GM19238 (cell line): Measurements from ENCODE around the gene TRPC3.

Experiments used
- DNase-seq: peaks from one replicate; pipeline ENCODE4 v3.0.0; 2011; ENCODE audit warnings: low spot score; ENCODE audit not compliant: insufficient read length

TRPC3 gene

DNA sequence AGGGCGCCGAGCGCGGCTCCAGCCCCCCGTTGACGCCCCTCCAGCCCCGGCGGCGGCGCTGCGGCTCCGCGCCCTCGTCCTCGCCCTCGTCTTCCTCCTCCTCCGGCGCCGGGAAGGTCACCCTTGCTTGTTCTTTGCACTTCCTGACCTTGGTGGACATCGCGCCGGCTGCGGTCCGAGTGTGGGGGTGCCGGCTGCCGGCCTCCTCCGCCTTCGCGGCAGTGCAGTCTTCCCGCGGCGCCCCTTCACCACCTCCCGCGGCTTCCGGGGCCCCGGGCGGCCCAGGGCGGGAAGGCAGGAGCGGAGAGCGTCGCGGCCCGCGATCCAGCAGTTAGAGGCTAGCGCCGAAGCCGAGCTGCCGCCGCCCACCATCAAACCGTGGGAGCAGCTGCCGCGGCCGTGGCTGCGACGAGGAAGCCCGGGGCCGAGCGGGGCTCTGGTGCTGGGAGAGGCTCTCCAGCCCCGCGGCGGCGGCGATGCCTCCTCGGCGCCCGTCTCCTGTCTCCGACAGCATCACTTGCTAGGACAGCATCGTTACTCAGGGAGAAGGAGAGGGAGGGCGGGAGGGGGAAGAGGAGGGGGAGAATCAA, at the start of gene TRPC3:
TSS of gene TRPC3 (minus strand) at position 540 of the 590 bp plus-strand sequence. CDS start at position 160, 380 bp downstream.
- DNase-seq: peak; percentile 24

- no peak for DNase-seq
These were observed 49.0 kb upstream of the TRPC3 start for GRCh38 chr4:122000849-122001248.

DNA sequence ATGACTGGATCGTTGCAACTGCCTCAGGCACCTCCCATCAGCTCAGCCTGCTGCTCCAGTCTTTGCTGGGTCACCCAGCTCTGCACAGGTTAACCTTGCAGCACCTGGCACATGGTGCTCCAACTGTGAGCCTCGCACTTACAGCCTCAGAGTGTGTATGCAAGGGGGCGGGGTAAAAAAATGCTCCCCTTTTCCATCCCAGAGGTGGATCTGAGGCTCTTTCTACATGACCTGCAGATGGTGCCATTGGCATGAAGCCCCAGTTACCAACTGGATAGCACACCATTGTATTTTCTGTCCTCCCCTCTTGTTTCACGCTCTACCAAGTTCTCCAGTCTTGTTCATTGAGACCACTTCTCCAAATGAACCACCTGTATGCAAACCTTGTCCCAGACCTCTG, 46.2 kb upstream of the TRPC3 start:
- no peak for DNase-seq

GRCh38 chr4:121995790-121996537, 44.1 kb upstream of the TRPC3 start:
- DNase-seq: no peak

- DNase-seq: no peak
These were observed 40.1 kb upstream of the TRPC3 start for GRCh38 chr4:121991968-121992367.

DNA sequence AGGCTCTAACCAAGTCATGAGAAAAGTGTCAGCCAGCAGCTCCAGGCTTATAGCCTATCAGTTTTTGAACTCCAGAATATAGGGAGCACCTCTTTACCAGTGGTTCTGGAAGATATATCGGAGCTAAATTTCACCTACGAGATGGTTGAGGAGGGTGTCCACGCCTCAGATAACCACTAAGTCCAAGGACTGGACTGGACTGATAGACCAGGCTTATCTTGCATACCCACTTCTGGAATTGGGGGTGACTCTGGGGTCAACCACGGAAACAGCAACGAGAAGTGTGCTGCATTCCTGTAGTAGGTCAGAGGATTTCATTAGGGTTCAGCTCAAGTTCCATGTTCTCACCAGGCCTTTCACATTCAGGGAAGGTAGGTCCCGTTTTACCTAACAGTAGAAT, 38.6 kb upstream of the TRPC3 start:
- DNase-seq: no peak

GRCh38 chr4:121989715-121990114, 37.9 kb upstream of the TRPC3 start:
- no peak for DNase-seq

- no peak for DNase-seq
These were observed 37.1 kb upstream of the TRPC3 start for GRCh38 chr4:121988950-121989349.

GRCh38 chr4:121980643-121981042, 28.8 kb upstream of the TRPC3 start:
- DNase-seq: no peak

DNA sequence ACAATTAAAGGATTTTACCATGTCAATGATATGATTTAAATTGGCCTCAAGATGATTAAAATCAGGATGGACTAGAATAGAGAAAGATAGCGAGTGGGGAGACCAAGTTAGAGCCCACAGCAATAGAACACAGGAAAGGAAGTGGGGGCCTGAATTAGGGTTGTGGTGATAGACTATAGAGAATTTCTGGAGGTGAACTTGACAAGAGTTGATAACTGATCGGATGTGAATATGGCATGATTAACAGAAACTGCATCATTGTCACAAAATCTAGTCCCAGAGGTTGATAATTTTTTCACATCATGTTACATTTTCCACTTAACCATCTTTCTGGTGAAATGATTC, 26.3 kb upstream of the TRPC3 start:
- no peak for DNase-seq

DNA sequence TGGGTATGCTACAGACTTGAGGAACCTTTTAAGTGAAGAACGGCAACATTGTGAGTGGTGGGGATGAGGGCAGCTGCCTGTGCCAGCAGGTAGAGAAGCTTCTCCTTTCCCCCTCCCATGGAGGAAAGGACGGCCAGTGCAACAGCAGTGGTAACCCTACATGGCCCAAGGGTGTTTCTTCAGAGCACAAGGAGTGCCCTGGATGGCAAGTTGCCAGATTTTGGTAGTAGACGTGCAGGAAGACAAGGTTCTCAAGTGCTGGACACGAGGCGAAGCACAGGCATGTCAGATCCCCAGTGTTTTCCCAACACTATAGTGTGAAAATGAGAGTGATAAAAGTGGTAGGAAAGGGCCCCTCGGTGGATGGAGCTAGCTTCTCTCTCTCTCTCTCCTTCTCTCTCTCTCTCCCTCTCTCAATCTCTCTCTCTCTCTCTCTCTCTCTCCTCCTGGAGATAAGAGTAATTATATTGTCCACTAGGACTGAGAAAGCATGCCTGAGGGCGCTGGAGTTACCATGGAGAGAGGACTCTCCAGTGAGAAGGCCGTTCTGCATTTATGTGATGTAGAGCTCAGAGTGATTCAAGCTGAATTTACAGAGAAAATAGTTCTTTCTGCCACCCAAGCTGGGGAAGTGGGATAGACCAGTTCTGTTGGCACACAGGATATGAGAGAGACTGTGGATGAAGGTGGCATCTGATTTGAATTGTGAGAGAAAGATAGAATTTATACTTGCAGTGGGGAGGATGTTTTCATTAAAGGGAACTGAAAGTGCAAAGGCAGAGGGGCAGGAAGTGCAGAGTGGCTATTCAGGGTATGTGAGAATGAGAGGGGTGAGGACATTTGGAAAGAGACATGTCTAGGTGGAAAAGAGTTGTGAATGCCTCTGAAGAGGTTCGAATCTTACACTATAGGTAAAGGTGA, 25.7 kb upstream of the TRPC3 start:
- DNase-seq: peak; percentile 19

- DNase-seq: no peak
These were observed 23.9 kb upstream of the TRPC3 start for GRCh38 chr4:121975784-121976183.

- DNase-seq: no peak
These were observed 22.0 kb upstream of the TRPC3 start for GRCh38 chr4:121973816-121974215.

DNA sequence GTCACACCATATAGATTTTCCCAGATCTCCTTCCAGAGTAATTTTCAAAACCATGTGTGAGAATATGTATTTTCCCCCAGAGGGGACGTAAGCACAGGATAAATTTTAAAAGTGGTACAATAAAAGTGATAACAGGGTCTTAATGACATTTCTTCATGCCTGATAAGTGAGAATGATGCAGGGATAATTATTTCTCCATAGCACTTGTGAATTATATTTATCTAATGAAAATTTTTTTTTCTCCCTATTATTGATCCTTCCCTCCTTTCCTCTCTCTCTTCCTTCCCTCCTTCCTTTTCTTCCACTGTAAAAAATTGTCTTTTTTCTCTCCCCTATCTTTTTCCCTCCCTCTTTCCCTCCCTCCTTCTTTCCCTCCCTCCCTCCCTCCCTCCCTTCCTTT, 17.0 kb upstream of the TRPC3 start:
- no peak for DNase-seq

DNA sequence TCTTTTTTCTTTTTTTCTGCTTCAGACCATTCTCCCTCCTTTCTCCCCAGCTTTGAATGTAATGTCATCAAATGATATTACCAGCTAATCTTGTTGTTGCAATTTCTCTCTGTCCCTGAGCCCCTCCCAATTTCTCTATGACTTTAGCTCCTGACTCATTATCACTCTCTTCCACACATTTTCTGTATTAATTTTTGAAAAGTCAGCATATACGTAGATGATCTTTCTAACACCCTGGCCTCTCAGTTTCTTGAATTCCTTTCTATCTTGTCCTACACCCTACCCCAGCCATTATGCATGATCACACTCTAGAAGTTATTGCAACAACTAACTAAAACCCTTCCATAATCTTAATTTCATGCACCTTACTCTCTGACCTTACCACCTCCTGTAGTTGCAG, 13.1 kb upstream of the TRPC3 start:
- DNase-seq: no peak

- no peak for DNase-seq
These were observed 9.0 kb upstream of the TRPC3 start for GRCh38 chr4:121960818-121961217.

- DNase-seq: no peak
These were observed 6.9 kb upstream of the TRPC3 start for GRCh38 chr4:121958777-121959176.

- DNase-seq: no peak
These were observed 5.4 kb upstream of the TRPC3 start for GRCh38 chr4:121957266-121957665.

GRCh38 chr4:121953860-121954259, 2.0 kb upstream of the TRPC3 start:
- no peak for DNase-seq

GRCh38 chr4:121952290-121952689, 430 bp upstream of the TRPC3 start:
- no peak for DNase-seq

GRCh38 chr4:121950680-121951520, 960 bp downstream of the TRPC3 start:
- peak; percentile 17 for DNase-seq
